Keratinocyte (primary cell): ENCODE results near the gene KIAA0825. TPM values are rescaled to one million over a fixed set of nuclear protein-coding genes. Genes with fewer than 3 reads are reported as not detected.

Experiments used
- DNase-seq: peaks from one replicate; pipeline ENCODE4 v3.0.0-alpha.2; 2011; ENCODE audit warnings: low read depth, missing footprints, low spot score
- FAIRE-seq: peaks from 2 replicates; lab custom pipeline; 2011; peaks lifted over from hg19 to GRCh38; lab: Jason Lieb, UNC
- H2AFZ ChIP-seq: 2 replicates; pipeline ENCODE4 v1.6.0; 2012; ENCODE audit warnings: low read length, control low read depth, inconsistent platforms; ENCODE audit not compliant: control insufficient read depth
- H3K27ac ChIP-seq: 2 replicates; pipeline ENCODE4 v1.5.1; 2011; ENCODE audit warnings: low read length; ENCODE audit not compliant: control insufficient read depth, insufficient read depth
- H3K27me3 ChIP-seq: 3 replicates; pipeline ENCODE4 v1.6.0; 2011; ENCODE audit warnings: low read length; ENCODE audit not compliant: control insufficient read depth, insufficient read depth; ENCODE audit errors: extremely low read depth
- H3K36me3 ChIP-seq, 2 experiments: 2 replicates in 1 of 2; 3 replicates in 1 of 2; pipeline ENCODE4 v1.5.1; 2011; ENCODE audit warnings: low read length in 2 of 2, mild to moderate bottlenecking in 1 of 2; ENCODE audit not compliant: control insufficient read depth in 2 of 2, insufficient read depth in 2 of 2; ENCODE audit errors: extremely low read depth in 1 of 2
- H3K4me1 ChIP-seq: 3 replicates; pipeline ENCODE4 v1.5.1; 2011; ENCODE audit warnings: low read length; ENCODE audit not compliant: control insufficient read depth, insufficient read depth; ENCODE audit errors: extremely low read depth
- H3K4me2 ChIP-seq: 3 replicates; pipeline ENCODE4 v1.6.0; 2011; ENCODE audit warnings: low read depth, low read length; ENCODE audit not compliant: control insufficient read depth, insufficient read depth; ENCODE audit errors: extremely low read depth
- H3K4me3 ChIP-seq, 3 experiments: fragments of 200-600 bp in 1 of 3; sonication (generic) in 1 of 3; 2 replicates in 2 of 3; 3 replicates in 1 of 3; pipeline ENCODE4 v1.5.1; 2011 to 2016; ENCODE audit warnings: low read length in 3 of 3, mild to moderate bottlenecking in 3 of 3, control low read depth in 2 of 3, inconsistent platforms in 1 of 3, low read depth in 1 of 3, mixed read lengths in 1 of 3, mixed run types in 1 of 3, moderate library complexity in 1 of 3; ENCODE audit not compliant: control insufficient read depth in 2 of 3, insufficient read depth in 2 of 3; ENCODE audit errors: extremely low read depth in 1 of 3
- H3K79me2 ChIP-seq: 2 replicates; pipeline ENCODE4 v1.6.0; 2012; ENCODE audit warnings: low read length; ENCODE audit not compliant: control insufficient read depth, insufficient read depth
- H3K9ac ChIP-seq: 3 replicates; pipeline ENCODE4 v1.6.0; 2011; ENCODE audit warnings: low read length; ENCODE audit not compliant: control insufficient read depth, insufficient read depth; ENCODE audit errors: extremely low read depth
- H3K9me1 ChIP-seq: 3 replicates; pipeline ENCODE4 v1.6.0; 2011; ENCODE audit warnings: low read length; ENCODE audit not compliant: control insufficient read depth, insufficient read depth; ENCODE audit errors: extremely low read depth
- H3K9me3 ChIP-seq: 2 replicates; pipeline ENCODE4 v1.5.1; 2012; ENCODE audit warnings: low read depth, low read length; ENCODE audit not compliant: control insufficient read depth
- H4K20me1 ChIP-seq: 3 replicates; pipeline ENCODE4 v1.6.0; 2011; ENCODE audit warnings: low read length; ENCODE audit not compliant: control insufficient read depth, insufficient read depth; ENCODE audit errors: extremely low read depth
- EZH2 ChIP-seq: IDR thresholded peaks from one replicate; pipeline ENCODE4 v1.6.1; 2012; ENCODE audit warnings: inconsistent platforms, mild to moderate bottlenecking, low read length, moderate library complexity
- dilution Hi-C: fragments of 300-500 bp; cut with MboI; formaldehyde crosslinking; loops from one replicate; pipeline ENCODE4 v1.7.0; 2020; ENCODE audit warnings: low sequenced_read_pairs; ENCODE audit not compliant: extremely low pct_ligation_motif_present
- polyA plus RNA-seq, 5 experiments: library from polyadenylated mRNA; depleted of rRNA in 3 of 5; stranded (reverse) in 3 of 5; stranded (forward) in 1 of 5; unstranded in 1 of 5; fragments of >200 nt; gene quantifications; 1 replicate in 1 of 5; 2 replicates in 3 of 5; 3 replicates in 1 of 5; pipeline versions ENCODE4 v1.2.1 to v1.2.3, GENCODE V29; 2011 to 2012; ENCODE audit warnings: missing spikeins in 2 of 5, low read depth in 1 of 5, low replicate concordance in 1 of 5
- TF ChIP-seq, protein P1 (sequence below), 3 experiments: IDR thresholded peaks in 1 of 3; conservative IDR thresholded peaks in 1 of 3; optimal IDR thresholded peaks in 1 of 3; 2 replicates in 2 of 3; 3 replicates in 1 of 3; pipeline versions ENCODE3 to v1.5.1; 2011; ENCODE audit warnings: low read length in 3 of 3, mild to moderate bottlenecking in 3 of 3, moderate library complexity in 2 of 3, control low read depth in 1 of 3, inconsistent platforms in 1 of 3; ENCODE audit not compliant: insufficient read depth in 2 of 3; ENCODE audit errors: extremely low read depth in 1 of 3

Gene KIAA0825
- polyA plus RNA-seq, 1 donor (not counting 4 experiments of a cell fraction or from before 2014, with no cell fraction given): 1.2 TPM

DNA sequence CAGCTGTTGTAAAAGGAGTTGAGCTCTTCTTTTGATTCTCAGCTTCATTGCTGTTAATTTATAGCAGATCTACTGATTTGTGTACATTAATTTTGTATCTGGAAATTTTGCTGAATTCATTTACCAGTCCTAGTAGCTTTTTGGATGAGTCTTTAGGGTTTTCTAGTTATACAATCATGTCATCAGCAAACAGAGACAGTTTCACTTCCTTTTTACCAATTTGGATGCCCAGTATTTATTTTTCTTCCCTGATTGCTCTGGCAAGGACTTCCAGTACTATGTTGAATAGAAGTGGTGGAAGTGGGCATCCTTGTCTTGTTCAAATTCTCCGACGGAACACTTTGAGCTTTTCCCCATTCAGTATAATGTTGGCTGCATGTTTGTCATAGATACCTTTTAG is 478.1 kb downstream of the KIAA0825 start:
- Histone ChIP-seq H3K4me3 (no peak overlapping the region), H3K4me2 (no peak overlapping the region), H3K9ac (no peak overlapping the region), H3K27me3 (no peaks in the 10 kb centered on the region), H3K36me3 (no peaks in the 10 kb centered on the region), H3K4me1 (no peaks in the 10 kb centered on the region), H2AFZ (no peak overlapping the region), H4K20me1 (no peaks in the 10 kb centered on the region), H3K9me1 (no peaks in the 10 kb centered on the region), H3K79me2 (no peaks in the 10 kb centered on the region), H3K27ac (no peak overlapping the region), H3K9me3 (no peaks in the 10 kb centered on the region)
- dilution Hi-C loops: no loop called here
- FAIRE-seq: no peak
- TF ChIP-seq, protein P1, sequence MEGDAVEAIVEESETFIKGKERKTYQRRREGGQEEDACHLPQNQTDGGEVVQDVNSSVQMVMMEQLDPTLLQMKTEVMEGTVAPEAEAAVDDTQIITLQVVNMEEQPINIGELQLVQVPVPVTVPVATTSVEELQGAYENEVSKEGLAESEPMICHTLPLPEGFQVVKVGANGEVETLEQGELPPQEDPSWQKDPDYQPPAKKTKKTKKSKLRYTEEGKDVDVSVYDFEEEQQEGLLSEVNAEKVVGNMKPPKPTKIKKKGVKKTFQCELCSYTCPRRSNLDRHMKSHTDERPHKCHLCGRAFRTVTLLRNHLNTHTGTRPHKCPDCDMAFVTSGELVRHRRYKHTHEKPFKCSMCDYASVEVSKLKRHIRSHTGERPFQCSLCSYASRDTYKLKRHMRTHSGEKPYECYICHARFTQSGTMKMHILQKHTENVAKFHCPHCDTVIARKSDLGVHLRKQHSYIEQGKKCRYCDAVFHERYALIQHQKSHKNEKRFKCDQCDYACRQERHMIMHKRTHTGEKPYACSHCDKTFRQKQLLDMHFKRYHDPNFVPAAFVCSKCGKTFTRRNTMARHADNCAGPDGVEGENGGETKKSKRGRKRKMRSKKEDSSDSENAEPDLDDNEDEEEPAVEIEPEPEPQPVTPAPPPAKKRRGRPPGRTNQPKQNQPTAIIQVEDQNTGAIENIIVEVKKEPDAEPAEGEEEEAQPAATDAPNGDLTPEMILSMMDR (optimal IDR thresholded peaks at IDR 0.05 in 1 of 3, IDR thresholded peaks at IDR 0.05 in 1 of 3, conservative IDR thresholded peaks at IDR 0.05 in 1 of 3; ENCODE audit: extremely low read depth in 1 of 3, insufficient read depth in 2 of 3, low read length in 3 of 3): no peak
- TF ChIP-seq EZH2: no peak
- no peak for DNase-seq

GRCh38 chr5:94130077-94130476 is 488.3 kb downstream of the KIAA0825 start:
- no peaks in the 10 kb centered on the region for H3K4me1 ChIP-seq
- no peaks in the 10 kb centered on the region for H3K9me1 ChIP-seq
- H3K36me3 ChIP-seq: no peaks in the 10 kb centered on the region
- FAIRE-seq (no peak), DNase-seq (no peak)
- no peak overlapping the region for H3K4me2 ChIP-seq
- no peaks in the 10 kb centered on the region for H3K9me3 ChIP-seq
- H3K27ac ChIP-seq: no peak overlapping the region
- no peaks in the 10 kb centered on the region for H3K27me3 ChIP-seq
- H4K20me1 ChIP-seq: no peaks in the 10 kb centered on the region
- dilution Hi-C loops: no loop called here
- H3K79me2 ChIP-seq: no peaks in the 10 kb centered on the region
- H3K9ac ChIP-seq: no peak overlapping the region
- no peak overlapping the region for H2AFZ ChIP-seq
- H3K4me3 ChIP-seq: no peak overlapping the region
- TF ChIP-seq EZH2: no peak
- TF ChIP-seq, protein P1 (optimal IDR thresholded peaks at IDR 0.05 in 1 of 3, IDR thresholded peaks at IDR 0.05 in 1 of 3, conservative IDR thresholded peaks at IDR 0.05 in 1 of 3; ENCODE audit: extremely low read depth in 1 of 3, insufficient read depth in 2 of 3, low read length in 3 of 3): no peak
